Activated CD4-positive, alpha-beta memory T cell treated with anti-CD3 and anti-CD28 coated beads, Interleukin-2, amount 10 ng/mL, durations not matched to agents 7 days and 5 days (primary cell): Measurements from ENCODE around the gene AIG1. TPM values are rescaled to one million over a fixed set of nuclear protein-coding genes. Genes with fewer than 3 reads are reported as not detected.
"Not testable (repeated sequence)": the region's sequence is repeated elsewhere in the genome, so short reads cannot be mapped to it uniquely, and the experiment has no call there.

ENCODE experiments used
- CTCF ChIA-PET: fragments of 350-600 bp; sonication (Branson Sonifier 250); formaldehyde crosslinking; loops from one replicate; lab custom pipeline; 2021; ENCODE audit warnings: antibody characterized with exemption, inconsistent platforms; lab: Charles Lee
- POLR2A ChIA-PET: fragments of 350-600 bp; sonication (Branson Sonifier 250); formaldehyde crosslinking; loops from one replicate; lab custom pipeline; 2021; ENCODE audit warnings: antibody characterized with exemption; lab: Charles Lee
- DNase-seq: peaks from one replicate; pipeline ENCODE4 v3.0.0-alpha.2; 2020
- H3K27ac Mint-ChIP-seq: one replicate; pipeline ENCODE4 v1.8.0; 2021; ENCODE audit warnings: mild to moderate bottlenecking, mixed read lengths
- H3K27me3 Mint-ChIP-seq: one replicate; pipeline ENCODE4 v1.8.0; 2021; ENCODE audit warnings: mixed read lengths
- H3K36me3 Mint-ChIP-seq: one replicate; pipeline ENCODE4 v1.8.0; 2021; ENCODE audit warnings: low read depth, mixed read lengths
- H3K4me1 Mint-ChIP-seq: one replicate; pipeline ENCODE4 v1.8.0; 2021; ENCODE audit warnings: mixed read lengths
- H3K4me3 Mint-ChIP-seq: one replicate; pipeline ENCODE4 v1.8.0; 2021; ENCODE audit warnings: mild to moderate bottlenecking, mixed read lengths
- H3K9me3 Mint-ChIP-seq: one replicate; pipeline ENCODE4 v1.8.0; 2021; ENCODE audit warnings: mixed read lengths
- total RNA-seq, 2 experiments: library from RNA; stranded (reverse); gene quantifications; one replicate each; pipeline ENCODE4 v1.2.3, GENCODE V29; 2021

Gene AIG1
- total RNA-seq, 2 experiments from 2014 or later, result 8.4 to 9.9 TPM

DNA sequence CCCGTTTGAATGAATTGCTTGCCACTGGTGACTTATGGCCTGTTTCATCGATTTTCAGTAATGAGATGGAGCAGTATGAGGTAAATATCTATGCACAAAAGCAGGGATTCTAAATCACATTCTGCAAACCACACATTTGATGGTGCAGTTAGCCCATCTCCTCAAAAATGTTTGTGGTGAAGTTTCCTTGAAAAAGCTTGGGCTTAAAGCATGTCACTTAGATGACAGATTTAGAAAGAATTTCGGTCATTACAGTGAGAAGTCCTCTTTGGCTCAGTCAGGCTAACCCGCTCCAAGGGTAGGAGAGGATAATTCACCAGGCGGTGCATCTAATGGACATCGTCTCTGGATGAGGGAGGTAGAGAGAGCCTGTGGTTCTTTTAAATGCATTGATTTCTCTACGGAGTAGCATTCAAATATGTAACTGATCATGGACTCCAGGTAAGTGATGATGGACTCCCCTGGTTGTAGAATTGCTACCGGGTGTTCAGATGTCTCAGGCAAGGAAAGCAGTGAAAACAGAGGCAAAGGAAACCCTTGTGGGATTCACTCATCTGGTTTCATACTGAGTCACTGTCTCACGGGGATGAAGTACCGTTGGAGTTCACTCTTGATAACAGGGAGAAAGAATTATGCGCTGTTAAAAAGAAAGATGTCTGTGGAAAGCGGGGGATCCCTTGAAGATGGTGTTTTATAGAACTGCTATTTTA is 65.3 kb downstream of the AIG1 start:
- CTCF ChIA-PET, result no interaction called here
- Mint-ChIP-seq H3K4me3 (no peak overlapping the region), H3K4me1 (peaks cover 6% of the 10 kb centered on the region), H3K9me3 (peaks cover 16% of the 10 kb centered on the region), H3K36me3 (peaks cover 6% of the 10 kb centered on the region), H3K27ac (no peak overlapping the region), H3K27me3 (no peaks in the 10 kb centered on the region)
- POLR2A ChIA-PET, result no interaction called here
- DNase-seq, result no peak

DNA sequence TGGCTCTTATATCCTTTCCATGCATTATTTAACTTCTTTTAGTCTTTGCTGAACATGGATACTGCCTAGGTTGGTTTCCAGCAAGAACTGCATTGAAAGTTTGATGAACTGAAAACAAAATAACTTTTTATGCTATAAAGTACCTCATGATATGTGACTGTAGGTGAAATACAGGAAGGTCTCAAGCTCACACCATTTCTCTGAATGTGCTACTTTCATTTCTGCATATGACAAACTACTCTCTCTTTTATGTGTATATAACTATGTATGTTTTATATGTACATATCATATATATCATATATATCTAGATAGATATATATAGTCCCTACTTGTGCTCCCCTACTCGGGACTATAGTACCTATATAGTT is 65.9 kb downstream of the AIG1 start:
- peaks cover 6% of the 10 kb centered on the region for H3K4me1 Mint-ChIP-seq
- no peaks in the 10 kb centered on the region for H3K27me3 Mint-ChIP-seq
- POLR2A ChIA-PET, result no interaction called here
- H3K27ac Mint-ChIP-seq, result no peak overlapping the region
- CTCF ChIA-PET, result no interaction called here
- H3K9me3 Mint-ChIP-seq, result peaks cover 17% of the 10 kb centered on the region
- no peak overlapping the region for H3K4me3 Mint-ChIP-seq
- no peak for DNase-seq
- H3K36me3 Mint-ChIP-seq, result peaks cover 6% of the 10 kb centered on the region

- Mint-ChIP-seq H3K9me3 (peaks cover 12% of the 10 kb centered on the region), H3K27me3 (no peaks in the 10 kb centered on the region), H3K4me1 (peaks cover 6% of the 10 kb centered on the region), H3K4me3 (no peak overlapping the region), H3K27ac (no peak overlapping the region), H3K36me3 (peaks cover 6% of the 10 kb centered on the region)
- CTCF ChIA-PET, result no interaction called here
- no peak for DNase-seq
- POLR2A ChIA-PET, result no interaction called here
Measured at GRCh38 chr6:143127941-143128680, 67.4 kb downstream of the AIG1 start.

DNA sequence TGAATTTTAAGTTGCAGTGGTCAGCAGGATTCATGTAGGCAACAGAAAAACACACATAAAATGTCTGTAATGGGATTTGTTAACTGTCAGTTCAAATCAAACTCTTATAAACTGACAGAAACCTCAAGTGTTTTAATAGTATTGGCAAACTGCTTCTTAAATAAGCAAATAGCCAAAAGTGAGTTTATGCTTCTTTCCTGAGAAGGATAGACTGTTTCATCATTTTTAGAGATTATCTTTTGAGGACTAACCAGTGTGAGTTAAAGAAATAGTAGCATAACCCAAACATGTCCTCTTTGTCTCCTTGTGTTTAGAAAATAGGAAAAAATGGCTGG is 68.0 kb downstream of the AIG1 start:
- no peaks in the 10 kb centered on the region for H3K27me3 Mint-ChIP-seq
- H3K27ac Mint-ChIP-seq, result no peak overlapping the region
- peaks cover 6% of the 10 kb centered on the region for H3K4me1 Mint-ChIP-seq
- no peak for DNase-seq
- peaks cover 12% of the 10 kb centered on the region for H3K9me3 Mint-ChIP-seq
- H3K36me3 Mint-ChIP-seq, result peaks cover 6% of the 10 kb centered on the region
- ChIA-PET POLR2A (no interaction called here), CTCF (no interaction called here)
- H3K4me3 Mint-ChIP-seq, result no peak overlapping the region

DNA sequence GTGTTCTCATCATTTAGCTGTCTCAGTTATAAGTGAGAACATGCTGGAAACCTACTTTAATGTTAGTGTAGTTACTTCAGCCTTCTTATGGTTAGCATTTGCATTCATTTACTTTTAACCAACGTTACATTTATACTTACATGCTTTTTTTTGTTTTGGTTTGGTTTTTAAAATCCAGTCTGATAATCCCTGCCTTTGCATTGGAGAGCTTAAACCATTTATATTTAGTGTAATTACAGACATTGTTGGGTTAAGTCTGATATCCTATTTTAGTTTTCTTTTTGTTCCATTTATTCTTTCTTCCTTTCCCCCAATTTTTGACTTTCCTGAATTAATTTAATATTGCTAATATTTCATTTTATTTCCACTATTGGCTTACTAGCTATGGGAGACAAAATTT is 70.2 kb downstream of the AIG1 start:
- no peaks in the 10 kb centered on the region for H3K27me3 Mint-ChIP-seq
- H3K36me3 Mint-ChIP-seq, result peaks cover 6% of the 10 kb centered on the region
- POLR2A ChIA-PET, result no interaction called here
- CTCF ChIA-PET, result no interaction called here
- peaks cover 12% of the 10 kb centered on the region for H3K9me3 Mint-ChIP-seq
- H3K4me3 Mint-ChIP-seq, result no peak overlapping the region
- DNase-seq, result no peak
- no peak overlapping the region for H3K27ac Mint-ChIP-seq
- peaks cover 7% of the 10 kb centered on the region for H3K4me1 Mint-ChIP-seq

- Mint-ChIP-seq H3K9me3 (peaks cover 22% of the 10 kb centered on the region), H3K27ac (no peak overlapping the region), H3K27me3 (no peaks in the 10 kb centered on the region), H3K36me3 (peaks cover 23% of the 10 kb centered on the region), H3K4me1 (peaks cover 8% of the 10 kb centered on the region), H3K4me3 (no peak overlapping the region)
- ChIA-PET POLR2A (no interaction called here), CTCF (no interaction called here)
- DNase-seq, result no peak
Measured at GRCh38 chr6:143135325-143135724, 74.6 kb downstream of the AIG1 start.

DNA sequence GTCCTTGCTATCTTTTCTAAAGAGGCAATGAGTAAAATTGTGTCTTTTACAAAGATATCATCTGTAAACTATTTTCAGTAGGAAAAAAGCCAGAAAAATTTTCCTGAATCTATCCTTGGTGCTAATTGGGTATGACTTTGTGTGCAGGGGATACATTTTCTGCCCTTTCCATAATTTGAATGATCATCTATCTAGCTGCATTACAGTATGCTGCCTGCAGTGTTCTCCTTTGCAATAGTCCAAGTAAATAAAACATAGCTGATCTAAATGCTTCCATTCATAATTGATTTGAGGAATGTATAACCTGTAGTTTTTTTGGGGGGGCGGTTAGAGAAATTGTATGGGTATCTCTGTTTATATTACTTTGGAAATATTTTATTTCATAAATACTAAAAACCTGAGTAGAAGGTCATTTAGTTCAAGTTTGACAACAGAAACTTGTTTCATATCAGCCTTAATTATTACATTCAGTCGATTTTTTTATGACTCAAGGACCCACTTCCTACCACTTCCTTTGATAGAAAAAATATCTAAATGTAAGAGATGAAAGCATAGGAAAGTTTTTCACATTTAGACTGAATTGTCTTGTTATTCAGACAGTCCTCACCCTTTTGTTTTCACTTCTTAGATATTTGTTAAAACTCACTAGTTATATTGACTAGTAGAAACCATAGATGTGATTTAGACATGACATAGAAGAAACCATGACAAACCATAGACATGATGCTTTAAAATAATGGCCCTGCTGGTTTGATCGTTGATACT is 75.3 kb downstream of the AIG1 start:
- H3K4me1 Mint-ChIP-seq, result peaks cover 8% of the 10 kb centered on the region
- H3K27ac Mint-ChIP-seq, result no peak overlapping the region
- ChIA-PET CTCF (no interaction called here), POLR2A (no interaction called here)
- H3K27me3 Mint-ChIP-seq, result no peaks in the 10 kb centered on the region
- no peak for DNase-seq
- H3K4me3 Mint-ChIP-seq, result no peak overlapping the region
- peaks cover 22% of the 10 kb centered on the region for H3K36me3 Mint-ChIP-seq
- H3K9me3 Mint-ChIP-seq, result peaks cover 18% of the 10 kb centered on the region

GRCh38 chr6:143136647-143137046 is 76.0 kb downstream of the AIG1 start:
- Mint-ChIP-seq H3K4me1 (peaks cover 8% of the 10 kb centered on the region), H3K36me3 (peaks cover 22% of the 10 kb centered on the region), H3K27me3 (no peaks in the 10 kb centered on the region)

GRCh38 chr6:143139239-143139784 is 78.6 kb downstream of the AIG1 start:
- H3K27ac Mint-ChIP-seq, result no peak overlapping the region
- H3K9me3 Mint-ChIP-seq, result peaks cover 23% of the 10 kb centered on the region
- ChIA-PET CTCF (no interaction called here), POLR2A (no interaction called here)
- peaks cover 22% of the 10 kb centered on the region for H3K36me3 Mint-ChIP-seq
- H3K27me3 Mint-ChIP-seq, result no peaks in the 10 kb centered on the region
- no peak for DNase-seq
- peaks cover 8% of the 10 kb centered on the region for H3K4me1 Mint-ChIP-seq
- no peak overlapping the region for H3K4me3 Mint-ChIP-seq

More at GRCh38 chr6:143136647-143137046, 76.0 kb downstream of the AIG1 start:
- POLR2A ChIA-PET, result interaction anchor here (0.6 kb wide), 1 partner anchor 305 kb away, joined by 3 read pairs; no protein-coding TSS in a partner anchor
- H3K9me3 Mint-ChIP-seq, result peaks cover 19% of the 10 kb centered on the region
- CTCF ChIA-PET, result interaction anchor here (0.8 kb wide), 1 partner anchor 37 kb away, joined by 3 read pairs; no protein-coding TSS in a partner anchor
- DNase-seq, result no peak
- H3K27ac Mint-ChIP-seq, result no peak overlapping the region
- no peak overlapping the region for H3K4me3 Mint-ChIP-seq

- peaks cover 22% of the 10 kb centered on the region for H3K36me3 Mint-ChIP-seq
- DNase-seq, H3K27me3 Mint-ChIP-seq, CTCF ChIA-PET, POLR2A ChIA-PET, H3K4me1 Mint-ChIP-seq, H3K4me3 Mint-ChIP-seq, H3K27ac Mint-ChIP-seq: not testable (repeated sequence)
- peaks cover 23% of the 10 kb centered on the region for H3K9me3 Mint-ChIP-seq
Measured at GRCh38 chr6:143139884-143140283, 79.2 kb downstream of the AIG1 start.

GRCh38 chr6:143140767-143141166 is 80.1 kb downstream of the AIG1 start:
- ChIA-PET CTCF (no interaction called here), POLR2A (no interaction called here)
- Mint-ChIP-seq H3K36me3 (peaks cover 22% of the 10 kb centered on the region), H3K27ac (no peak overlapping the region), H3K9me3 (peaks cover 23% of the 10 kb centered on the region), H3K4me1 (peaks cover 8% of the 10 kb centered on the region), H3K4me3 (no peak overlapping the region), H3K27me3 (no peaks in the 10 kb centered on the region)
- no peak for DNase-seq

GRCh38 chr6:143141442-143141841 is 80.8 kb downstream of the AIG1 start:
- Mint-ChIP-seq H3K27me3 (no peaks in the 10 kb centered on the region), H3K4me1 (peaks cover 4% of the 10 kb centered on the region), H3K36me3 (peaks cover 22% of the 10 kb centered on the region), H3K27ac (no peak overlapping the region), H3K9me3 (peaks cover 23% of the 10 kb centered on the region), H3K4me3 (no peak overlapping the region)
- CTCF ChIA-PET, result no interaction called here
- POLR2A ChIA-PET, result no interaction called here
- DNase-seq, result no peak
